ENCODE measurements around the gene DNAAF2. TPM values are rescaled to one million over a fixed set of nuclear protein-coding genes. Genes with fewer than 3 reads are reported as not detected.

DNAAF2 gene
- total and polyA plus RNA-seq, 2 of the 13 experiments (the other 11 are each of a cell fraction or from before 2014, with no cell fraction given), result 6.1 to 13.6 TPM

GRCh38 chr14:49641697-49642129 is 6.7 kb upstream of the DNAAF2 start (continued):
- TF ChIP-seq BCLAF1 (IDR thresholded peaks at IDR 0.05), result no peak
- TF ChIP-seq KLF16 (CRISPR knock-in tag; IDR thresholded peaks at IDR 0.05), result peak in 1 of 2 experiments; percentile 44; a peak in 1 of 4 replicates
- no peak for TF ChIP-seq SMARCE1 (IDR thresholded peaks at IDR 0.05; ENCODE audit: borderline replicate concordance)
- no peak for TF ChIP-seq NCOA1 (CRISPR knock-in tag; IDR thresholded peaks at IDR 0.05)
- no peak for TF ChIP-seq ZNF672 (CRISPR knock-in tag; IDR thresholded peaks at IDR 0.05)
- TF ChIP-seq ZNF639 (CRISPR knock-in tag; conservative IDR thresholded peaks at IDR 0.05), result no peak
- TF ChIP-seq ZBTB1 (CRISPR knock-in tag; IDR thresholded peaks at IDR 0.05; ENCODE audit: borderline replicate concordance), result no peak
- TF ChIP-seq HOMEZ (CRISPR knock-in tag; IDR thresholded peaks at IDR 0.05; ENCODE audit: low read depth), result peak; percentile 53; the same call in 1 of the 2 replicates
- TF ChIP-seq CTCF (CRISPR knock-in tag; IDR thresholded peaks at IDR 0.05), result no peak
- no peak for TF ChIP-seq ZBTB42 (CRISPR knock-in tag; IDR thresholded peaks at IDR 0.05)
- no peak for TF ChIP-seq PHB2 (IDR thresholded peaks at IDR 0.05; ENCODE audit: partially characterized antibody)
- TF ChIP-seq PAWR (CRISPR knock-in tag; IDR thresholded peaks at IDR 0.05; ENCODE audit: borderline replicate concordance), result no peak
- TF ChIP-seq NFATC3 (CRISPR knock-in tag; IDR thresholded peaks at IDR 0.05), result no peak
- TF ChIP-seq ELF4 (CRISPR knock-in tag; IDR thresholded peaks at IDR 0.05; ENCODE audit: borderline replicate concordance), result no peak
- TF ChIP-seq ZNF788 (CRISPR knock-in tag; IDR thresholded peaks at IDR 0.05; ENCODE audit: borderline replicate concordance), result peak; percentile 72; the same call in 1 of the 2 replicates
- TF ChIP-seq ZZZ3 (CRISPR knock-in tag; IDR thresholded peaks at IDR 0.05; ENCODE audit: borderline replicate concordance), result no peak
- TF ChIP-seq ZGPAT (CRISPR knock-in tag; IDR thresholded peaks at IDR 0.05), result peak; percentile 92
- TF ChIP-seq IKZF1 (IDR thresholded peaks at IDR 0.05), result no peak
- peak; percentile 68; the same call in 1 of the 2 replicates for TF ChIP-seq NR2F6 (IDR thresholded peaks at IDR 0.05)
- peak; percentile 72 for TF ChIP-seq NR2F6 (CRISPR knock-in tag; IDR thresholded peaks at IDR 0.05)
- TF ChIP-seq SALL2 (CRISPR knock-in tag; IDR thresholded peaks at IDR 0.05), result no peak
- TF ChIP-seq ZNF879 (CRISPR knock-in tag; IDR thresholded peaks at IDR 0.05), result no peak
- TF ChIP-seq ELF3 (CRISPR knock-in tag; IDR thresholded peaks at IDR 0.05), result peak; percentile 73
- TF ChIP-seq ZNF552 (CRISPR knock-in tag; IDR thresholded peaks at IDR 0.05; ENCODE audit: borderline replicate concordance), result no peak
